ENCODE measurements around the gene SLC17A4. TPM values are rescaled to one million over a fixed set of nuclear protein-coding genes. Genes with fewer than 3 reads are reported as not detected.

The SLC17A4 gene
- total and polyA plus RNA-seq, 2 experiments from 2014 or later, result not detected

DNA sequence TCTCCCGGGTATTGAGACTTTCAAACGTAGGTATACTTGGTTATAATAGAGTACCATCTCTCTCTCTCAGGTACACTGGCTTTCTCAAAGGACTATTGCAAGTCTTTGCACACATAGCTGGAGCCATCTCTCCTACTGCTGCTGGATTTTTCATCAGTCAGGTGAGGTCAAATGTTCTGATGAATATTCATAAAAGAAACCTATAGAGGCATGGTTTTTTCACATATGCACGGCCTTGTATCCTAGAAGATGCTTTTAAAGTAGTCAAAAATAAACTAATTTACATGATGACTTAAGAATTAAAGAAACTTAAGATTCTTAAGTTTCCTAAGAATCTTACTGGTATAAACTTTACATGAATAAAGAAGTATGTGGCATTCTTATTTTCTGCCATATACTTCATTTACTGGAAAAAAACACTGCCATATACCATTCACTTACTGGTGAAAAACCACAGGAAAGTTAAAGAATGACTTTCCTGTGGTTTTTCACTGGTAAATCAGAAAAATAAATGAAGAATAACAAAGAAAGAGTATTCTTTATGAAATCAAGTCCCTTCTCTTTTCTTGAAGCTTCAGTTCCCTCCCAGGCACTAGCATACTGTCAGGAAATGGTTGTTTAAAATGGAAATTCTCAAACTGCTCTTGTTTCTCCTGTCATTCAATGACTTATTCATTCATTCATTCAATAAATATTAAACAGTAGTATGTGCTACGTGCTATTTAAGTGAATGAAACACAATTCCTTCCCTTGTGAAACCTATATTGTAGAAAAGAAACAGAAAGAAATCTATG, 23.5 kb downstream of the SLC17A4 start:
- WGBS, 2 experiments (ENCODE audit: low coverage in 1 of 2, low lambda C conversion rate in 2 of 2, missing lambda C conversion rate in 2 of 2), result 5 to 15% methylated on average over 4 of the region's 4 CpGs
- no peaks in the 10 kb centered on the region for H3K79me2 ChIP-seq (ENCODE audit: insufficient read depth)
- H4K20me1 ChIP-seq (ENCODE audit: insufficient read depth), result no peaks in the 10 kb centered on the region
- TF ChIP-seq EZH2phosphoT487 (IDR thresholded peaks at IDR 0.05; ENCODE audit: insufficient read depth, low read depth) (no peak), EZH2 (IDR thresholded peaks at IDR 0.05; ENCODE audit: insufficient read depth, poor library complexity, severe bottlenecking) (no peak)
- no peak overlapping the region for H2AFZ ChIP-seq
- no peak overlapping the region for H3K9ac ChIP-seq
- no peak for DNase-seq
- in situ Hi-C loops (cut with MboI), result no loop called here
- no peaks in the 10 kb centered on the region for H3K27me3 ChIP-seq (replicated peaks; ENCODE audit: insufficient read depth)
- no peaks in the 10 kb centered on the region for H3F3A ChIP-seq (ENCODE audit: insufficient read depth)
- H3K9me2 ChIP-seq (ENCODE audit: insufficient read depth), result no peaks in the 10 kb centered on the region
- H3K9me3 ChIP-seq (ENCODE audit: low read depth), result no peaks in the 10 kb centered on the region
- no peaks in the 10 kb centered on the region for H3K36me3 ChIP-seq (ENCODE audit: low read depth)
- no peak overlapping the region for H3K27ac ChIP-seq
- no peak overlapping the region for H3K4me3 ChIP-seq
- H3K4me2 ChIP-seq (ENCODE audit: unreplicated experiment), result no peak overlapping the region
- no peaks in the 10 kb centered on the region for H3K4me1 ChIP-seq (ENCODE audit: insufficient read depth)

DNA sequence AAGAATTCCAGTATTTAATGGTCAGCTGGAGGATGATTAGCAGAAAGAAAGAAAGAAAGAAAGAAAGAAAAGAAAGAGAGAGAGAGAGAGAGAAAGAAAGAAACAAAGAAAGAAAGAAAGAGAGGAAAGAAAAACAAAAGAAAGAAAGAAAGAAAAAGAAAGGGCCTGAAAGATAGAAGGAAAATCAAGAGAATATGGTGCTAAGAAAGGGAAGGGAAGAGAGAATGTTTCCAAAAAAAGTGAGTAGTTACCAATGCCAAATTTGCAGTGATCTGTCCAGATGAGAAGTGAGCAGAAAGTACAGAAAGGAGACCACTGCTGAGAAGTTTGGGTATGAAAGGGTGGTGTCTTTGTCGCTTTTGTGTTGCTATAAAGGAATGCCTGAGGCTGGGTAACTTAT, 26.6 kb downstream of the SLC17A4 start:
- H2AFZ ChIP-seq, result no peak overlapping the region
- no peaks in the 10 kb centered on the region for H3K4me1 ChIP-seq (ENCODE audit: insufficient read depth)
- H3K79me2 ChIP-seq (ENCODE audit: insufficient read depth), result no peaks in the 10 kb centered on the region
- H3K4me3 ChIP-seq, result no peak overlapping the region
- in situ Hi-C loops (cut with MboI), result no loop called here
- H3K9me3 ChIP-seq (ENCODE audit: low read depth), result no peaks in the 10 kb centered on the region
- TF ChIP-seq EZH2phosphoT487 (IDR thresholded peaks at IDR 0.05; ENCODE audit: insufficient read depth, low read depth), result no peak
- TF ChIP-seq EZH2 (IDR thresholded peaks at IDR 0.05; ENCODE audit: insufficient read depth, poor library complexity, severe bottlenecking), result no peak
- H3K4me2 ChIP-seq (ENCODE audit: unreplicated experiment), result no peak overlapping the region
- WGBS, 2 experiments (ENCODE audit: low coverage in 1 of 2, low lambda C conversion rate in 2 of 2, missing lambda C conversion rate in 2 of 2), result 43 to 57% methylated on average over 1 of the region's 1 CpG
- no peak for DNase-seq
- no peaks in the 10 kb centered on the region for H3K36me3 ChIP-seq (ENCODE audit: low read depth)
- no peak overlapping the region for H3K27ac ChIP-seq
- H4K20me1 ChIP-seq (ENCODE audit: insufficient read depth), result no peaks in the 10 kb centered on the region
- no peaks in the 10 kb centered on the region for H3K27me3 ChIP-seq (replicated peaks; ENCODE audit: insufficient read depth)
- H3K9me2 ChIP-seq (ENCODE audit: insufficient read depth), result no peaks in the 10 kb centered on the region
- H3K9ac ChIP-seq, result no peak overlapping the region
- H3F3A ChIP-seq (ENCODE audit: insufficient read depth), result no peaks in the 10 kb centered on the region

DNA sequence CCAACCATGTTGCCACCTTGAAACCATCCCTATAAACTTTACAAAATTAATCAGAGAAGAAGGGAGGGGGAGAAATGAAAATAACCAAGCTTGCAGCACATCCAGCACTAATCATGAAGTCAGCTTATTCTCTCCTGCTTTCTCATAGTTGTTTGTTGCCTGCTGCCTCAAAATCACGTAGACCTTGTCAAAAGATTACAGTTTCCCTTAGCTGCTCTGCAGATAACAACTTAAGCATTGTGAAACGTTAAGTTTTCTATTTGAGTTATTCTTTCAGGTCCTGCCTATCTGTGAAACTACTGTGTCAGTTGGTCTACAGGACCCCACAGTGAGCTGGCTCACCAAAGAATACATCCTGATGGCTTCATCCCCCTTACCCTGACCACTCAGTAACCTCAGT, 32.9 kb downstream of the SLC17A4 start:
- no peaks in the 10 kb centered on the region for H3K27me3 ChIP-seq (replicated peaks; ENCODE audit: insufficient read depth)
- TF ChIP-seq EZH2phosphoT487 (IDR thresholded peaks at IDR 0.05; ENCODE audit: insufficient read depth, low read depth) (no peak), EZH2 (IDR thresholded peaks at IDR 0.05; ENCODE audit: insufficient read depth, poor library complexity, severe bottlenecking) (no peak)
- no peaks in the 10 kb centered on the region for H3F3A ChIP-seq (ENCODE audit: insufficient read depth)
- no peak overlapping the region for H3K9ac ChIP-seq
- H3K9me2 ChIP-seq (ENCODE audit: insufficient read depth), result no peaks in the 10 kb centered on the region
- no peak overlapping the region for H3K4me2 ChIP-seq (ENCODE audit: unreplicated experiment)
- no peaks in the 10 kb centered on the region for H4K20me1 ChIP-seq (ENCODE audit: insufficient read depth)
- H3K9me3 ChIP-seq (ENCODE audit: low read depth), result no peaks in the 10 kb centered on the region
- no peaks in the 10 kb centered on the region for H3K79me2 ChIP-seq (ENCODE audit: insufficient read depth)
- in situ Hi-C loops (cut with MboI), result no loop called here
- H3K4me1 ChIP-seq (ENCODE audit: insufficient read depth), result no peaks in the 10 kb centered on the region
- H3K27ac ChIP-seq, result no peak overlapping the region
- no peak overlapping the region for H3K4me3 ChIP-seq
- H2AFZ ChIP-seq, result no peak overlapping the region
- H3K36me3 ChIP-seq (ENCODE audit: low read depth), result no peaks in the 10 kb centered on the region
- WGBS, 2 experiments (ENCODE audit: low coverage in 1 of 2, low lambda C conversion rate in 2 of 2, missing lambda C conversion rate in 2 of 2), result 32 to 38% methylated on average over 2 of the region's 2 CpGs
- no peak for DNase-seq

DNA sequence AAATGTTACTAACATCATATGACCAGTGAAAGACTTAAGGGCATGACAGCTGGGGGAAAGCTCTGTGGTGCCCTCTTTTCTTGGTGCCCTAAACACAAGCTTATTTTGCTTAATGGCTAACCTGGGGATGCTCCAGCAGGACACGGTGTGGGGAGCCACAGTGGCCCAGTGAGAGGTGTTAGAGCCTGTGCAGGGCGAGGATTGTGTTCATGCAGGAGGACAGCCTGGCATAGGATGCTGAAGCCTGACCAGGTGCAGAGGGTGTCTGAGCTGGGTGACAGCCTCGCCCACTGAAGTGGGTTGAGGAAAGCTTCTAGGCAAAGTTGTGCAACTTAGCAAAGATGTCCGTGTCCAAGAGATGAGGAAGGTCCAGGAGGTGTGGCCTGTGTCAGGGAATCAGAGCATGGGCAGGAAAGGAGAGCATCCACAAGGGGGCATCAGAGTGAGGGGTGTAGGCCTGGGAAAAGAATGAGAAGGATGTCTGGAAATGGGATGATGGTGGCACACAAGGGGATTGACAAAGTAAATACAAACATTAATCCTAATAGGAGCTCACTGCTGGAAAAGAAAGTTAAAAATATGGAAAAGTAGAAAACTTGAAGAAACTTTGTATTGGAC, 33.9 kb downstream of the SLC17A4 start:
- H3K9me3 ChIP-seq (ENCODE audit: low read depth), result no peaks in the 10 kb centered on the region
- no peaks in the 10 kb centered on the region for H4K20me1 ChIP-seq (ENCODE audit: insufficient read depth)
- H3K36me3 ChIP-seq (ENCODE audit: low read depth), result no peaks in the 10 kb centered on the region
- H3K4me1 ChIP-seq (ENCODE audit: insufficient read depth), result no peaks in the 10 kb centered on the region
- H2AFZ ChIP-seq, result no peak overlapping the region
- in situ Hi-C loops (cut with MboI), result no loop called here
- no peak overlapping the region for H3K4me3 ChIP-seq
- H3F3A ChIP-seq (ENCODE audit: insufficient read depth), result no peaks in the 10 kb centered on the region
- 43 to 53% methylated on average over 4 of the region's 4 CpGs for WGBS, 2 experiments (ENCODE audit: low coverage in 1 of 2, low lambda C conversion rate in 2 of 2, missing lambda C conversion rate in 2 of 2)
- TF ChIP-seq EZH2 (IDR thresholded peaks at IDR 0.05; ENCODE audit: insufficient read depth, poor library complexity, severe bottlenecking) (no peak), EZH2phosphoT487 (IDR thresholded peaks at IDR 0.05; ENCODE audit: insufficient read depth, low read depth) (no peak)
- DNase-seq, result peak; percentile 70
- H3K9me2 ChIP-seq (ENCODE audit: insufficient read depth), result no peaks in the 10 kb centered on the region
- H3K79me2 ChIP-seq (ENCODE audit: insufficient read depth), result no peaks in the 10 kb centered on the region
- H3K4me2 ChIP-seq (ENCODE audit: unreplicated experiment), result no peak overlapping the region
- no peaks in the 10 kb centered on the region for H3K27me3 ChIP-seq (replicated peaks; ENCODE audit: insufficient read depth)
- H3K27ac ChIP-seq, result no peak overlapping the region
- H3K9ac ChIP-seq, result no peak overlapping the region

All from GM23248 (cell line).